Loucy (cell line): ENCODE data around the gene PRPF38B.

Experiments
- H2AFZ ChIP-seq: fragments of 200-600 bp; sonication (generic); 2 replicates; pipeline ENCODE4 v1.6.0; 2016; ENCODE audit warnings: antibody characterized with exemption, mild to moderate bottlenecking, low read length, moderate library complexity
- H3F3A ChIP-seq: fragments of 200-600 bp; 2 replicates; pipeline ENCODE4 v1.6.0; 2016; ENCODE audit warnings: antibody characterized with exemption, low read depth, mild to moderate bottlenecking
- H3K27me3 ChIP-seq: fragments of 200-600 bp; sonication (generic); 2 replicates; pipeline ENCODE4 v1.6.1; 2014; ENCODE audit warnings: low read length, mild to moderate bottlenecking; ENCODE audit not compliant: insufficient read depth, poor library complexity, severe bottlenecking
- H3K36me3 ChIP-seq: fragments of 200-600 bp; sonication (generic); 2 replicates; pipeline ENCODE4 v1.6.1; 2016; ENCODE audit warnings: low read length; ENCODE audit not compliant: insufficient read depth
- H3K4me1 ChIP-seq: fragments of 200-600 bp; sonication (generic); 2 replicates; pipeline ENCODE4 v1.5.1; 2014; ENCODE audit warnings: low read length, mild to moderate bottlenecking; ENCODE audit not compliant: insufficient read depth, poor library complexity, severe bottlenecking
- H3K4me2 ChIP-seq: fragments of 200-600 bp; sonication (generic); 2 replicates; pipeline ENCODE4 v1.6.0; 2014; ENCODE audit warnings: antibody characterized with exemption, low read length, low read depth, mild to moderate bottlenecking; ENCODE audit not compliant: poor library complexity, severe bottlenecking
- H3K4me3 ChIP-seq: fragments of 200-600 bp; sonication (generic); 2 replicates; pipeline ENCODE4 v1.5.1; 2014; ENCODE audit warnings: low read length, mild to moderate bottlenecking, mixed read lengths; ENCODE audit not compliant: poor library complexity, severe bottlenecking
- H3K79me2 ChIP-seq: fragments of 200-600 bp; sonication (generic); 2 replicates; pipeline ENCODE4 v1.6.1; 2014; ENCODE audit warnings: low read length; ENCODE audit not compliant: insufficient read depth
- H3K9ac ChIP-seq: fragments of 200-600 bp; sonication (generic); 2 replicates; pipeline ENCODE4 v1.6.0; 2014; ENCODE audit warnings: mild to moderate bottlenecking, low read depth, low read length, moderate library complexity; ENCODE audit not compliant: poor library complexity, severe bottlenecking
- H3K9me2 ChIP-seq: fragments of 200-600 bp; sonication (generic); replicated peaks from 2 replicates; pipeline ENCODE4 v1.6.1; 2016; ENCODE audit warnings: low read depth, low read length, mixed read lengths
- H3K9me3 ChIP-seq: fragments of 200-600 bp; sonication (generic); 2 replicates; pipeline ENCODE4 v1.6.1; 2014; ENCODE audit warnings: mild to moderate bottlenecking, antibody characterized with exemption, low read length, low read depth; ENCODE audit not compliant: insufficient read depth
- H4K20me1 ChIP-seq: fragments of 200-600 bp; sonication (generic); 2 replicates; pipeline ENCODE4 v1.6.0; 2014; ENCODE audit warnings: antibody characterized with exemption, low read length, mild to moderate bottlenecking; ENCODE audit not compliant: insufficient read depth, poor library complexity, severe bottlenecking
- CTCF ChIP-seq: fragments of 200-600 bp; sonication (generic); conservative IDR thresholded peaks from 2 replicates; pipeline ENCODE4 v1.5.1; 2014; ENCODE audit warnings: mild to moderate bottlenecking, antibody characterized with exemption, low read length
- EZH2phosphoT487 ChIP-seq: fragments of 200-600 bp; IDR thresholded peaks from 2 replicates; pipeline ENCODE4 v1.6.1; 2018; ENCODE audit warnings: antibody characterized with exemption, mild to moderate bottlenecking, moderate library complexity, borderline replicate concordance

PRPF38B gene

DNA sequence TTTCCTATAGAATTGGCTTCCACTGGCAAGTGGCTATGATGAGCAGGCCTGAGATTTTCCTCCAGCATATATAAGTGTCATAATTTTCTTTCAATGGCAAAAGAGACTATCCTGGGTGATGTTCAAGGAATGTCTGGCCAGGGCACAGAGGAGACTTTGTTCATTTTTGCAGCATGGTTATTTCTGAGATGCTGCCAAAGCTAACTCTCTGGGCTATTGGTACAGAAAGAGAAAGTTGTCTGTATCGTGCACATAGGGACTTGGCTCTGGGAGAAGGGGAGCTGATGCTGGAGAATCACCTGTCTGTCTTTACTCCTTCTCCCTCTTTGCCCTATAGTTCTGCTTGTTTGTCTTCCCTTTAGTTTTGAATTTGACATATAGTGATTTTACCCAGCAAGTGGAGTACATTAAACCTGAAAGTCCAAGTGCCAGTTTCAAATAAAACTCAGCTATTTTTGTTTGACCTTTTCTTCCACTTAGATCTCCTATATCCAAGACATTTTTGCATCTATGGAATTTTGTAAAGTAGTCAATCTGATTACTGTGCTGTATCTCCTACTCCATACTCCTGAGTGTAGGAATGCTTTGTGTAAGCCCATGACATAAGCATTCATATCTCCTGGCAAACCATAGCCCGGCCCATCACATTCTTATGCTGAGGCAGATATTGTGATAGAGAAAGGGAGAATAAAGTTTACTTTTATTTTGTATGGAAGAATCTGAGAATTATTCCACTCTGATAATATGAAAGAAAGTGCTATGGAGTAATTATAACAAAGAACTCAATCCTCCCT lies 24.5 kb downstream of the PRPF38B start:
- H3K4me1 ChIP-seq: no peaks in the 10 kb centered on the region
- no peaks in the 10 kb centered on the region for H3K79me2 ChIP-seq
- H3K36me3 ChIP-seq: no peaks in the 10 kb centered on the region
- no peaks in the 10 kb centered on the region for H3K9me2 ChIP-seq
- H2AFZ ChIP-seq: no peak overlapping the region
- H3K27me3 ChIP-seq: no peaks in the 10 kb centered on the region
- no peak overlapping the region for H3K4me3 ChIP-seq
- no peaks in the 10 kb centered on the region for H4K20me1 ChIP-seq
- TF ChIP-seq EZH2phosphoT487: no peak
- no peak for TF ChIP-seq CTCF
- H3K9ac ChIP-seq: no peak overlapping the region
- no peaks in the 10 kb centered on the region for H3K9me3 ChIP-seq
- H3F3A ChIP-seq: no peaks in the 10 kb centered on the region
- no peak overlapping the region for H3K4me2 ChIP-seq

GRCh38 chr1:108717774-108718316 lies 25.7 kb downstream of the PRPF38B start:
- Histone ChIP-seq H3K27me3 (no peaks in the 10 kb centered on the region), H3K9me3 (no peaks in the 10 kb centered on the region), H2AFZ (no peak overlapping the region), H3K36me3 (no peaks in the 10 kb centered on the region), H3K9ac (no peak overlapping the region), H4K20me1 (no peaks in the 10 kb centered on the region), H3K79me2 (no peaks in the 10 kb centered on the region), H3F3A (no peaks in the 10 kb centered on the region), H3K4me3 (no peak overlapping the region), H3K4me1 (no peaks in the 10 kb centered on the region), H3K9me2 (no peaks in the 10 kb centered on the region), H3K4me2 (no peak overlapping the region)
- no peak for TF ChIP-seq CTCF
- TF ChIP-seq EZH2phosphoT487: no peak

DNA sequence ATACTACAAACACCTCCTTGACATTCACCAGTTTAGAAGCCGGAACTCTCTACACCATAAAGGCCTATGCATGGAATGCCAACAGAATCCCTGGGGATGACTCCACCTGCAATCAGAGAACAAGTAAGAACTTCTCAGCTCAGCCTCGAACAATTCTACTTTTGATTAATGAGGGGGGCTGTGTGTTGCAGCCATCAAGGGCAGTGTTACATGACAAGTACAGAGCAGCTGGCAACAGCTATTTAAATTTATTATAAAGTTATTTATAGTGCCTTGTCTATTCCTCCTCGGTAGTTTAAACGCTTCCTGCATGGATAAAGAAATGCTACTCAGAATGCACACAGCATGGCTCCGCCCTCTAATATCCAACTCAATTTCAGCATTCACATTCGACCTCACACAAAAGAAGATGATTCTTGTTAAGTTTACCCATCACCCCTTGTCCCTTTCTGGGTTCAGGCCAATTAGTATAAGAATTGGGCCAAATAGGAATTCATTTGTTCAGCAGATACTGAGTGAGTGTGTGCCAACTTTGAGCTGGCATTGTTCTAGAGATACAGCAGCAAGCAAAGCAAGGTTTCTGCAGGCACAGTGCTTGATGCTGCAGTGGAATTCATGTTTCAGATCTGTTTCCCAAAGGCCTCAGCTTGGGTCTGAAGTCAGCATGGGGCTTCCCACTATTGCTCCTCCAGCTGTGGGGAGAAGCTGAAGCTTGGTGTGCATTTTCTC lies 27.0 kb downstream of the PRPF38B start:
- Histone ChIP-seq H3K79me2 (no peaks in the 10 kb centered on the region), H3K9me3 (no peaks in the 10 kb centered on the region), H2AFZ (no peak overlapping the region), H3K27me3 (no peaks in the 10 kb centered on the region), H3K4me3 (no peak overlapping the region), H3K9me2 (no peaks in the 10 kb centered on the region), H3K4me2 (no peak overlapping the region), H3F3A (no peaks in the 10 kb centered on the region), H3K36me3 (no peaks in the 10 kb centered on the region), H4K20me1 (no peaks in the 10 kb centered on the region), H3K9ac (no peak overlapping the region), H3K4me1 (no peaks in the 10 kb centered on the region)
- TF ChIP-seq EZH2phosphoT487 (no peak), CTCF (no peak)
